CD4-positive, CD25-positive, alpha-beta regulatory T cell (primary cell): Measurements from ENCODE around the gene CELSR1. TPM values are rescaled to one million over a fixed set of nuclear protein-coding genes. Genes with fewer than 3 reads are reported as not detected.

Experiments
- ATAC-seq, 2 donors: fragments of 150-1000 bp; cut with Tn5 transposase; one replicate each; pipeline ENCODE4 v1.10.0; 2021; ENCODE audit warnings: low read depth in 2 of 2, moderate number of reproducible peaks in 2 of 2, moderate library complexity in 1 of 2
- DNase-seq, 3 donors: peaks; one replicate each; pipeline versions ENCODE4 v3.0.0 to v3.0.0-alpha.2; 2012 to 2022; ENCODE audit warnings: mixed read lengths in 1 of 3
- H3K27ac ChIP-seq: one replicate; pipeline ENCODE4 v1.7.0; 2013; ENCODE audit warnings: mild to moderate bottlenecking, low read length; ENCODE audit not compliant: insufficient read depth, poor library complexity, severe bottlenecking
- H3K27me3 ChIP-seq: one replicate; pipeline ENCODE4 v1.7.0; 2013; ENCODE audit warnings: low read length; ENCODE audit not compliant: control insufficient read depth, insufficient read depth
- H3K36me3 ChIP-seq: one replicate; pipeline ENCODE4 v1.7.0; 2013; ENCODE audit warnings: mild to moderate bottlenecking, low read length, moderate library complexity; ENCODE audit not compliant: control insufficient read depth, insufficient read depth
- H3K4me1 ChIP-seq: 2 replicates; pipeline ENCODE4 v1.7.0; 2013; ENCODE audit warnings: mild to moderate bottlenecking, low read length; ENCODE audit not compliant: insufficient read depth, control insufficient read depth, poor library complexity, severe bottlenecking
- H3K4me3 ChIP-seq: one replicate; pipeline ENCODE4 v1.7.0; 2013; ENCODE audit warnings: low read depth, mild to moderate bottlenecking, low read length, moderate library complexity
- H3K9me3 ChIP-seq, 2 experiments: 1 replicate in 1 of 2; 2 replicates in 1 of 2; pipeline ENCODE4 v1.7.0; 2013; ENCODE audit warnings: low read length in 2 of 2, mild to moderate bottlenecking in 1 of 2, moderate library complexity in 1 of 2; ENCODE audit not compliant: control insufficient read depth in 2 of 2
- H3K27ac Mint-ChIP-seq, 3 donors: one replicate each; pipeline ENCODE4 v1.8.0; 2020 to 2022; ENCODE audit warnings: mild to moderate bottlenecking in 3 of 3, mixed read lengths in 3 of 3, moderate library complexity in 2 of 3
- H3K27me3 Mint-ChIP-seq: one replicate; pipeline ENCODE4 v1.8.0; 2022; ENCODE audit warnings: mild to moderate bottlenecking, mixed read lengths
- H3K36me3 Mint-ChIP-seq: one replicate; pipeline ENCODE4 v1.8.0; 2020; ENCODE audit warnings: mixed read lengths
- H3K4me1 Mint-ChIP-seq, 4 donors: one replicate each; pipeline ENCODE4 v1.8.0; 2020 to 2022; ENCODE audit warnings: mixed read lengths in 4 of 4, mild to moderate bottlenecking in 1 of 4
- H3K4me3 Mint-ChIP-seq, 4 donors: one replicate each; pipeline ENCODE4 v1.8.0; 2020 to 2022; ENCODE audit warnings: mild to moderate bottlenecking in 4 of 4, mixed read lengths in 4 of 4, moderate library complexity in 3 of 4
- H3K9me3 Mint-ChIP-seq, 7 donors: one replicate each; pipeline ENCODE4 v1.8.0; 2020 to 2022; ENCODE audit warnings: mixed read lengths in 7 of 7, mild to moderate bottlenecking in 3 of 7, moderate library complexity in 2 of 7
- polyA plus RNA-seq, 4 donors: library from polyadenylated mRNA; unstranded; fragments of 300-500 nt; fragmentation: Illumina TruSeq; gene quantifications; one replicate each; pipeline ENCODE4 v1.2.3, GENCODE V29; 2021
- total RNA-seq: library from RNA; stranded (reverse); gene quantifications from one replicate; pipeline ENCODE4 v1.2.3, GENCODE V29; 2022

CELSR1 gene
- total and polyA plus RNA-seq, 5 donors from 2014 or later: 0.10 to 1.4 (median 0.45) TPM; not detected in 1

- Mint-ChIP-seq H3K27ac (peak overlapping the region in 2 of 3 donors; percentile 62 to 89), H3K4me1 (peaks cover 0 to 31% (median 9%) of the 10 kb centered on the region in 4 donors), H3K9me3 (peaks cover 0 to 13% (median 3%) of the 10 kb centered on the region in 7 donors), H3K27me3 (peaks cover 4% of the 10 kb centered on the region), H3K4me3 (peak overlapping the region in 3 of 4 donors; percentile 44 to 96 (median 53)), H3K36me3 (no peaks in the 10 kb centered on the region)
- Histone ChIP-seq H3K27ac (no peak overlapping the region), H3K4me1 (peaks cover 28% of the 10 kb centered on the region), H3K9me3 (peaks cover 5 to 11% of the 10 kb centered on the region in 2 experiments), H3K4me3 (no peak overlapping the region), H3K27me3 (no peaks in the 10 kb centered on the region), H3K36me3 (no peaks in the 10 kb centered on the region)
- ATAC-seq: no peak
- no peak for DNase-seq
Observed at GRCh38 chr22:46573781-46574437, 36.5 kb upstream of the CELSR1 start.

GRCh38 chr22:46572911-46573780 lies 35.7 kb upstream of the CELSR1 start:
- Mint-ChIP-seq H3K27ac (no peak overlapping the region), H3K36me3 (no peaks in the 10 kb centered on the region), H3K4me3 (peak overlapping the region in 2 of 4 donors; percentile 32 to 44), H3K27me3 (peaks cover 4% of the 10 kb centered on the region), H3K4me1 (peaks cover 0 to 24% (median 8%) of the 10 kb centered on the region in 4 donors), H3K9me3 (peaks cover 0 to 13% (median 3%) of the 10 kb centered on the region in 7 donors)
- peaks cover 5 to 11% of the 10 kb centered on the region in 2 experiments for H3K9me3 ChIP-seq
- no peak overlapping the region for H3K4me3 ChIP-seq
- H3K27me3 ChIP-seq: no peaks in the 10 kb centered on the region
- DNase-seq (no peak), ATAC-seq (no peak)
- H3K27ac ChIP-seq: no peak overlapping the region
- peaks cover 20% of the 10 kb centered on the region for H3K4me1 ChIP-seq
- no peaks in the 10 kb centered on the region for H3K36me3 ChIP-seq

GRCh38 chr22:46571642-46572250 lies 34.3 kb upstream of the CELSR1 start:
- ATAC-seq: no peak
- H3K27ac ChIP-seq: no peak overlapping the region
- H3K9me3 Mint-ChIP-seq: peaks cover 0 to 13% (median 3%) of the 10 kb centered on the region in 7 donors
- peak overlapping the region in 1 of 4 donors; percentile 29 for H3K4me3 Mint-ChIP-seq
- H3K27me3 Mint-ChIP-seq: peaks cover 4% of the 10 kb centered on the region
- no peak overlapping the region for H3K4me3 ChIP-seq
- H3K36me3 ChIP-seq: no peaks in the 10 kb centered on the region
- no peak for DNase-seq
- H3K27me3 ChIP-seq: no peaks in the 10 kb centered on the region
- H3K4me1 ChIP-seq: peaks cover 14% of the 10 kb centered on the region
- no peak overlapping the region for H3K27ac Mint-ChIP-seq
- peaks cover 0 to 18% (median 7%) of the 10 kb centered on the region in 4 donors for H3K4me1 Mint-ChIP-seq
- H3K9me3 ChIP-seq: peaks cover 5 to 11% of the 10 kb centered on the region in 2 experiments
- H3K36me3 Mint-ChIP-seq: no peaks in the 10 kb centered on the region

- ATAC-seq (no peak), DNase-seq (no peak)
- Mint-ChIP-seq H3K4me1 (peaks cover 0 to 4% (median under 1%) of the 10 kb centered on the region in 4 donors), H3K27ac (no peak overlapping the region), H3K4me3 (no peak overlapping the region), H3K36me3 (no peaks in the 10 kb centered on the region), H3K27me3 (peaks cover 4% of the 10 kb centered on the region), H3K9me3 (peaks cover 0 to 13% (median 3%) of the 10 kb centered on the region in 7 donors)
- Histone ChIP-seq H3K4me1 (peaks cover 2% of the 10 kb centered on the region), H3K27ac (no peak overlapping the region), H3K9me3 (peaks cover 5 to 11% of the 10 kb centered on the region in 2 experiments), H3K4me3 (no peak overlapping the region), H3K27me3 (no peaks in the 10 kb centered on the region), H3K36me3 (no peaks in the 10 kb centered on the region)
Observed at GRCh38 chr22:46569848-46570695, 32.7 kb upstream of the CELSR1 start.

- peaks cover 4% of the 10 kb centered on the region for H3K27me3 Mint-ChIP-seq
- no peaks in the 10 kb centered on the region for H3K27me3 ChIP-seq
- H3K36me3 ChIP-seq: no peaks in the 10 kb centered on the region
- ATAC-seq (no peak), DNase-seq (no peak)
- peaks cover 5 to 11% of the 10 kb centered on the region in 2 experiments for H3K9me3 ChIP-seq
- H3K4me3 ChIP-seq: no peak overlapping the region
- H3K4me1 ChIP-seq: no peaks in the 10 kb centered on the region
- H3K36me3 Mint-ChIP-seq: no peaks in the 10 kb centered on the region
- H3K4me1 Mint-ChIP-seq: no peaks in the 10 kb centered on the region
- no peak overlapping the region for H3K27ac ChIP-seq
- H3K4me3 Mint-ChIP-seq: peak overlapping the region in 1 of 4 donors; percentile 68
- peaks cover 0 to 13% (median 3%) of the 10 kb centered on the region in 7 donors for H3K9me3 Mint-ChIP-seq
- no peak overlapping the region for H3K27ac Mint-ChIP-seq
Observed at GRCh38 chr22:46569055-46569847, 31.8 kb upstream of the CELSR1 start.

- ATAC-seq: no peak
- Histone ChIP-seq H3K27ac (no peak overlapping the region), H3K27me3 (no peaks in the 10 kb centered on the region), H3K4me3 (no peak overlapping the region), H3K4me1 (peaks cover 5% of the 10 kb centered on the region), H3K9me3 (peaks cover 5 to 11% of the 10 kb centered on the region in 2 experiments), H3K36me3 (no peaks in the 10 kb centered on the region)
- Mint-ChIP-seq H3K4me3 (peak overlapping the region in 1 of 4 donors; percentile 43), H3K9me3 (peaks cover 0 to 13% (median 3%) of the 10 kb centered on the region in 7 donors), H3K27ac (peak overlapping the region in 2 of 3 donors; percentile 56 to 81), H3K36me3 (no peaks in the 10 kb centered on the region), H3K27me3 (peaks cover 4% of the 10 kb centered on the region), H3K4me1 (no peaks in the 10 kb centered on the region)
- DNase-seq: no peak
Observed at GRCh38 chr22:46568102-46568809, 30.8 kb upstream of the CELSR1 start.
